ENCODE data around the gene CSKMT. TPM values are rescaled to one million over a fixed set of nuclear protein-coding genes. Genes with fewer than 3 reads are reported as not detected.
A peak's percentile ranks its signal among the peaks of the same experiment; 100 is the strongest.
"Not testable (repeated sequence)": the region's sequence is repeated elsewhere in the genome, so short reads cannot be mapped to it uniquely, and the experiment has no call there.

Gene CSKMT
- total and polyA plus RNA-seq, 2 donors (not counting 1 experiment from before 2014, with no cell fraction given) = 39.0 to 57.3 TPM

- CTCF ChIA-PET = interaction anchor here (0.9 to 1.5 kb wide), 4 partner anchors 16 to 48 kb away, joined by 3 read pairs; partner anchors contain the start of genes C11orf98, CSKMT and MTA2
- no peak for ATAC-seq (ENCODE audit: low read depth)
- Histone ChIP-seq H3K4me1 (ENCODE audit: control insufficient read depth in 2 of 2, insufficient read depth in 2 of 2, low read length in 2 of 2) (peaks cover 25 to 34% of the 10 kb centered on the region in 2 donors), H3K36me3 (replicated peaks in 1 of 2; ENCODE audit: control extremely low read depth in 1 of 2, control insufficient read depth in 1 of 2, extremely low read depth in 1 of 2, insufficient read depth in 2 of 2, low read length in 1 of 2) (peaks cover 0 to 32% of the 10 kb centered on the region in 2 experiments), H4K20me1 (ENCODE audit: control insufficient read depth, insufficient read depth, low read length, poor library complexity, severe bottlenecking) (peaks cover 9% of the 10 kb centered on the region), H3K4me2 (replicated peaks; ENCODE audit: low read depth, low read length, poor library complexity, severe bottlenecking) (no peak overlapping the region), H3K27ac (ENCODE audit: low read length in 2 of 2) (no peak overlapping the region), H3K27me3 (replicated peaks in 1 of 4; ENCODE audit: control extremely low read depth in 1 of 4, control insufficient read depth in 3 of 4, insufficient read depth in 4 of 4, low read length in 3 of 4) (no peaks in the 10 kb centered on the region), H3K79me2 (ENCODE audit: control insufficient read depth, insufficient read depth, low read length) (peaks cover 67% of the 10 kb centered on the region), H3K4me3 (ENCODE audit: control extremely low read depth in 1 of 5, extremely low read depth in 1 of 5, insufficient read depth in 1 of 5, low read depth in 2 of 5, low read length in 4 of 5) (no peak overlapping the region), H3K9ac (ENCODE audit: low read length) (no peak overlapping the region), H2AFZ (ENCODE audit: insufficient read depth, low read depth, low read length, poor library complexity, severe bottlenecking) (no peak overlapping the region), H3K9me3 (ENCODE audit: control extremely low read depth in 1 of 3, control insufficient read depth in 2 of 3, insufficient read depth in 1 of 3, low read length in 2 of 3) (no peaks in the 10 kb centered on the region)
- intact Hi-C loops (cut with micrococcal nuclease) = no loop called here
- no peaks in the 10 kb centered on the region for H3K27me3 Mint-ChIP-seq
- no peak for TF ChIP-seq EZH2 (IDR thresholded peaks at IDR 0.05; ENCODE audit: borderline replicate concordance, insufficient read depth, low read depth, low read length, poor library complexity, severe bottlenecking)
- TF ChIP-seq, protein P1, sequence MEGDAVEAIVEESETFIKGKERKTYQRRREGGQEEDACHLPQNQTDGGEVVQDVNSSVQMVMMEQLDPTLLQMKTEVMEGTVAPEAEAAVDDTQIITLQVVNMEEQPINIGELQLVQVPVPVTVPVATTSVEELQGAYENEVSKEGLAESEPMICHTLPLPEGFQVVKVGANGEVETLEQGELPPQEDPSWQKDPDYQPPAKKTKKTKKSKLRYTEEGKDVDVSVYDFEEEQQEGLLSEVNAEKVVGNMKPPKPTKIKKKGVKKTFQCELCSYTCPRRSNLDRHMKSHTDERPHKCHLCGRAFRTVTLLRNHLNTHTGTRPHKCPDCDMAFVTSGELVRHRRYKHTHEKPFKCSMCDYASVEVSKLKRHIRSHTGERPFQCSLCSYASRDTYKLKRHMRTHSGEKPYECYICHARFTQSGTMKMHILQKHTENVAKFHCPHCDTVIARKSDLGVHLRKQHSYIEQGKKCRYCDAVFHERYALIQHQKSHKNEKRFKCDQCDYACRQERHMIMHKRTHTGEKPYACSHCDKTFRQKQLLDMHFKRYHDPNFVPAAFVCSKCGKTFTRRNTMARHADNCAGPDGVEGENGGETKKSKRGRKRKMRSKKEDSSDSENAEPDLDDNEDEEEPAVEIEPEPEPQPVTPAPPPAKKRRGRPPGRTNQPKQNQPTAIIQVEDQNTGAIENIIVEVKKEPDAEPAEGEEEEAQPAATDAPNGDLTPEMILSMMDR (IDR thresholded peaks at IDR 0.05) = no peak
- no peak for DNase-seq
- no peaks in the 10 kb centered on the region for H3K9me3 Mint-ChIP-seq (ENCODE audit: insufficient read depth)
- H3K4me3 Mint-ChIP-seq = no peak overlapping the region
- 100% methylated on average over 9 of the region's 11 CpGs for WGBS (ENCODE audit: insufficient coverage)
- H3K27ac Mint-ChIP-seq = peak overlapping the region; percentile 15
- POLR2A ChIA-PET = interaction anchor here (1.3 kb wide), 1 partner anchor 23 kb away, joined by 6 read pairs; the partner anchor contains the start of genes LBHD1 and UQCC3
- H3K4me1 Mint-ChIP-seq = peaks cover 37% of the 10 kb centered on the region
Observed at GRCh38 chr11:62648967-62649364, 16.1 kb upstream of the CSKMT start.

DNA sequence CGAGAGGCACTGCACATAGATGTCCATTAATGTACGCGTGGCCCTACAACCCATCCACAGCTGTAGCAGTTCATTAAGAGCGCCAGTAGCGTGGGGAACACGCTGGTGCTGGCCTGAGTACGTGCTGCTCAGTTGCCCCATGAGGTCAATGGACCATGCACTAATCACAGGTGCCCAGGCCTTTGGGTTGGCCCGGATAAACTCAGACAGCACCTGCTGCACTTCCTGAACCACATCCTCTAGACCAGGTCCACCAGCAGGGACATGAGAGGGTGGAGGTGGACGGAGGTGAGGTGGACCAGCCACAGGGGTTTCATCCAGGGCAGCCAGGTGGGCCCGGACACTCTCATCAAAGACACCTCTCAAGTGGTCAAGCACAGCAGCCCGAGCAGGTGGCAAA, 15.6 kb upstream of the CSKMT start:
- Histone ChIP-seq H3K4me1 (ENCODE audit: control insufficient read depth in 2 of 2, insufficient read depth in 2 of 2, low read length in 2 of 2) (peaks cover 28 to 39% of the 10 kb centered on the region in 2 donors), H3K79me2 (ENCODE audit: control insufficient read depth, insufficient read depth, low read length) (peaks cover 61% of the 10 kb centered on the region), H3K9ac (ENCODE audit: low read length) (no peak overlapping the region), H2AFZ (ENCODE audit: insufficient read depth, low read depth, low read length, poor library complexity, severe bottlenecking) (no peak overlapping the region), H4K20me1 (ENCODE audit: control insufficient read depth, insufficient read depth, low read length, poor library complexity, severe bottlenecking) (peaks cover 9% of the 10 kb centered on the region), H3K4me2 (replicated peaks; ENCODE audit: low read depth, low read length, poor library complexity, severe bottlenecking) (no peak overlapping the region), H3K27me3 (replicated peaks in 1 of 4; ENCODE audit: control extremely low read depth in 1 of 4, control insufficient read depth in 3 of 4, insufficient read depth in 4 of 4, low read length in 3 of 4) (no peaks in the 10 kb centered on the region), H3K27ac (ENCODE audit: low read length in 2 of 2) (no peak overlapping the region), H3K4me3 (ENCODE audit: control extremely low read depth in 1 of 5, extremely low read depth in 1 of 5, insufficient read depth in 1 of 5, low read depth in 2 of 5, low read length in 4 of 5) (no peak overlapping the region), H3K36me3 (replicated peaks in 1 of 2; ENCODE audit: control extremely low read depth in 1 of 2, control insufficient read depth in 1 of 2, extremely low read depth in 1 of 2, insufficient read depth in 2 of 2, low read length in 1 of 2) (peaks cover 0 to 28% of the 10 kb centered on the region in 2 experiments), H3K9me3 (ENCODE audit: control extremely low read depth in 1 of 3, control insufficient read depth in 2 of 3, insufficient read depth in 1 of 3, low read length in 2 of 3) (no peaks in the 10 kb centered on the region)
- ATAC-seq (ENCODE audit: low read depth) (no peak), DNase-seq (no peak)
- Mint-ChIP-seq H3K4me3 (no peak overlapping the region), H3K4me1 (peaks cover 39% of the 10 kb centered on the region), H3K27me3 (no peaks in the 10 kb centered on the region), H3K9me3 (ENCODE audit: insufficient read depth) (no peaks in the 10 kb centered on the region), H3K27ac (no peak overlapping the region)
- CTCF ChIA-PET = interaction anchor here (1.0 to 2.0 kb wide), 3 partner anchors 15 to 48 kb away, joined by 3 to 8 read pairs (median 3); partner anchors contain the start of genes C11orf98, CSKMT and MTA2
- POLR2A ChIA-PET = interaction anchor here (0.6 kb wide), 1 partner anchor 562 kb away, joined by 5 read pairs; no protein-coding TSS in a partner anchor
- 90% methylated on average over 11 of the region's 11 CpGs for WGBS (ENCODE audit: insufficient coverage)
- intact Hi-C loops (cut with micrococcal nuclease) = no loop called here
- TF ChIP-seq, protein P1 (IDR thresholded peaks at IDR 0.05) = no peak
- TF ChIP-seq EZH2 (IDR thresholded peaks at IDR 0.05; ENCODE audit: borderline replicate concordance, insufficient read depth, low read depth, low read length, poor library complexity, severe bottlenecking) = no peak

DNA sequence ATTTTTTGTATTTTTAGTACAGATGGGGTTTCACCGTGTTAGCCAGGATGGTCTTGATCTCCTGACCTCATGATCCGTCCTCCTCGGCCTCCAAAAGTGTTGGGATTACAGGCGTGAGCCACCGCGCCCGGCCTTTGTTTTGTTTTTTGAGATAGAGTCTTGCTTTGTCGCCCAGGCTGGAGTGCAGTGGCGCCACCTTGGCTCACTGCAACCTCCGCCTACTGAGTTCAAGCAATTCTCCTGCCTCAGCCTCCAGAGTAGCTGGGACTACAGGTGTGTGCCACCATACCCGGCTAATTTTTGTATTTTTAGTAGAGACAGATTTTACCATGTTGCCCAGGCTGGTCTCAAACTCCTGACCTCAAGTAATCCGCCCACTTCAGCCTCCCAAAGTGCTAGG, 14.8 kb upstream of the CSKMT start:
- H3K4me1 Mint-ChIP-seq = peaks cover 33% of the 10 kb centered on the region
- H2AFZ ChIP-seq (ENCODE audit: insufficient read depth, low read depth, low read length, poor library complexity, severe bottlenecking); H3K27me3 ChIP-seq (replicated peaks in 1 of 4; ENCODE audit: control extremely low read depth in 1 of 4, control insufficient read depth in 3 of 4, insufficient read depth in 4 of 4, low read length in 3 of 4); H3K9me3 Mint-ChIP-seq (ENCODE audit: insufficient read depth); DNase-seq; H3K4me3 Mint-ChIP-seq; H4K20me1 ChIP-seq (ENCODE audit: control insufficient read depth, insufficient read depth, low read length, poor library complexity, severe bottlenecking); H3K27ac Mint-ChIP-seq; H3K9me3 ChIP-seq (ENCODE audit: control extremely low read depth in 1 of 3, control insufficient read depth in 2 of 3, insufficient read depth in 1 of 3, low read length in 2 of 3); H3K27me3 Mint-ChIP-seq; intact Hi-C loops (cut with micrococcal nuclease); H3K4me3 ChIP-seq (ENCODE audit: control extremely low read depth in 1 of 5, extremely low read depth in 1 of 5, insufficient read depth in 1 of 5, low read depth in 2 of 5, low read length in 4 of 5); H3K27ac ChIP-seq (ENCODE audit: low read length in 2 of 2); H3K4me2 ChIP-seq (replicated peaks; ENCODE audit: low read depth, low read length, poor library complexity, severe bottlenecking); ATAC-seq (ENCODE audit: low read depth); H3K9ac ChIP-seq (ENCODE audit: low read length): not testable (repeated sequence)
- ChIA-PET CTCF (interaction anchor here (1.2 to 2.0 kb wide), 2 partner anchors 15 to 57 kb away, joined by 3 to 8 read pairs; partner anchors contain the start of genes C11orf98 and CSKMT), POLR2A (interaction anchor here (0.7 kb wide), 1 partner anchor 15 kb away, joined by 3 read pairs; the partner anchor contains the start of genes C11orf98 and CSKMT)
- Histone ChIP-seq H3K4me1 (ENCODE audit: control insufficient read depth in 2 of 2, insufficient read depth in 2 of 2, low read length in 2 of 2) (peaks cover 23 to 32% of the 10 kb centered on the region in 2 donors), H3K36me3 (replicated peaks in 1 of 2; ENCODE audit: control extremely low read depth in 1 of 2, control insufficient read depth in 1 of 2, extremely low read depth in 1 of 2, insufficient read depth in 2 of 2, low read length in 1 of 2) (peaks cover 0 to 25% of the 10 kb centered on the region in 2 experiments), H3K79me2 (ENCODE audit: control insufficient read depth, insufficient read depth, low read length) (peaks cover 53% of the 10 kb centered on the region)
- 95% methylated on average over 12 of the region's 12 CpGs for WGBS (ENCODE audit: insufficient coverage)
